HepG2 (cell line): ENCODE measurements around the gene CD1D. TPM values are rescaled to one million over a fixed set of nuclear protein-coding genes. Genes with fewer than 3 reads are reported as not detected.

Experiments
- ATAC-seq: fragments of 200-7000 bp; cut with Tn5 transposase; 3 replicates; pipeline ENCODE4 v1.9.1; 2020; ENCODE audit warnings: mild to moderate bottlenecking, moderate library complexity
- Bru-seq: library from RNA; stranded (reverse); fragments of 400-500 nt; gene quantifications from one replicate; lab custom pipeline; 2021; lab: Mats Ljungman, UMichigan
- BruChase-seq, 2 experiments: library from RNA; stranded (reverse); fragments of 400-500 nt; gene quantifications; one replicate each; lab custom pipeline; 2021; lab: Mats Ljungman, UMichigan
- BruUV-seq: library from RNA; stranded (reverse); fragments of 400-500 nt; replicated peaks from 2 replicates; lab custom pipeline; 2021; lab: Mats Ljungman, UMichigan
- CTCF ChIA-PET: fragments of 300-600 bp; formaldehyde crosslinking; extraction: SDS; loops from one replicate; lab custom pipeline; 2021; ENCODE audit warnings: low total read pairs, inconsistent platforms, low intra/inter-chr PET ratio; lab: Yijun Ruan, JAX
- POLR2A ChIA-PET: fragments of 350-600 bp; sonication (Branson Sonifier 250); formaldehyde crosslinking; loops from one replicate; lab custom pipeline; 2020; ENCODE audit warnings: antibody characterized with exemption, inconsistent platforms; lab: Yijun Ruan, JAX
- DNase-seq: peaks from one replicate; pipeline ENCODE4 v3.0.0-alpha.2; 2015; ENCODE audit warnings: low spot score
- FAIRE-seq: peaks from 3 replicates; lab custom pipeline; 2011; peaks lifted over from hg19 to GRCh38; lab: Jason Lieb, UNC
- H2AFZ ChIP-seq: one replicate; pipeline ENCODE4 v1.6.1; 2011; ENCODE audit warnings: low read length, inconsistent platforms
- H3K27ac ChIP-seq: fragments of 300-600 bp; 3 replicates; pipeline ENCODE4 v1.8.0; 2011; ENCODE audit warnings: mixed run types, mild to moderate bottlenecking, mixed read lengths, low read length, inconsistent platforms; ENCODE audit not compliant: insufficient read depth; ENCODE audit errors: extremely low read length
- H3K27me3 ChIP-seq, 2 experiments: fragments of 200-600 bp in 1 of 2; 2 replicates in 1 of 2; 3 replicates in 1 of 2; pipeline versions ENCODE4 v1.6.0 to v1.8.0; 2011; ENCODE audit warnings: low read length in 2 of 2, mild to moderate bottlenecking in 2 of 2, moderate library complexity in 2 of 2, inconsistent platforms in 1 of 2; ENCODE audit not compliant: insufficient read depth in 2 of 2, control insufficient read depth in 1 of 2
- H3K36me3 ChIP-seq, 2 experiments: fragments of 200-600 bp in 1 of 2; replicated peaks in 1 of 2; 2 replicates in 1 of 2; 3 replicates in 1 of 2; pipeline versions ENCODE4 v1.5.1 to v1.8.0; 2011; ENCODE audit warnings: low read length in 2 of 2, inconsistent platforms in 1 of 2; ENCODE audit not compliant: insufficient read depth in 2 of 2, control insufficient read depth in 1 of 2
- H3K4me1 ChIP-seq: 2 replicates; pipeline ENCODE4 v1.5.1; 2012; ENCODE audit warnings: low read length, inconsistent platforms; ENCODE audit not compliant: insufficient read depth
- H3K4me2 ChIP-seq: 2 replicates; pipeline ENCODE4 v1.6.0; 2011; ENCODE audit warnings: low read depth, low read length, inconsistent platforms
- H3K4me3 ChIP-seq, 3 experiments: fragments of 200-600 bp in 1 of 3; sonication (generic), shearing (Covaris generic) in 1 of 3; replicated peaks in 1 of 3; 2 replicates each; pipeline ENCODE4 v1.5.1; 2011 to 2016; ENCODE audit warnings: low read length in 3 of 3, inconsistent platforms in 2 of 3, low read depth in 2 of 3, mild to moderate bottlenecking in 2 of 3, control low read depth in 1 of 3, mixed read lengths in 1 of 3; ENCODE audit not compliant: insufficient read depth in 1 of 3
- H3K79me2 ChIP-seq: one replicate; pipeline ENCODE4 v1.6.1; 2011; ENCODE audit warnings: low read length, inconsistent platforms; ENCODE audit not compliant: insufficient read depth
- H3K9ac ChIP-seq: 2 replicates; pipeline ENCODE4 v1.6.0; 2011; ENCODE audit warnings: mild to moderate bottlenecking, low read depth, low read length, inconsistent platforms; ENCODE audit not compliant: insufficient read depth
- H3K9me3 ChIP-seq: 2 replicates; pipeline ENCODE4 v1.5.1; 2012; ENCODE audit warnings: mild to moderate bottlenecking, low read length
- H4K20me1 ChIP-seq: 2 replicates; pipeline ENCODE4 v1.6.0; 2011; ENCODE audit warnings: inconsistent platforms, mild to moderate bottlenecking, low read length, moderate library complexity; ENCODE audit not compliant: insufficient read depth
- ELF3 ChIP-seq: IDR thresholded peaks from 2 replicates; pipeline ENCODE4 v1.6.1; 2016; ENCODE audit warnings: missing genetic modification reagents, missing compliant biosample characterization
- ELK4 ChIP-seq: sonication (generic); formaldehyde crosslinking; IDR thresholded peaks from 2 replicates; pipeline ENCODE4 v1.9.0; 2021; ENCODE audit warnings: missing genetic modification reagents, borderline replicate concordance
- EZH2 ChIP-seq: conservative IDR thresholded peaks from 2 replicates; pipeline ENCODE4 v1.6.1; 2012; ENCODE audit warnings: mild to moderate bottlenecking, low read depth, low read length, moderate library complexity
- FOXC1 ChIP-seq: sonication (generic); formaldehyde crosslinking; IDR thresholded peaks from 2 replicates; pipeline ENCODE4 v1.8.0; 2022; ENCODE audit warnings: mild to moderate bottlenecking, missing genetic modification reagents, borderline replicate concordance
- GABPB1 ChIP-seq: IDR thresholded peaks from 2 replicates; pipeline ENCODE4 v1.6.1; 2016; ENCODE audit warnings: mild to moderate bottlenecking, missing genetic modification reagents, moderate library complexity, missing compliant biosample characterization
- HNRNPLL ChIP-seq: fragments of 200-400 bp; formaldehyde crosslinking; IDR thresholded peaks from 2 replicates; pipeline ENCODE4 v1.6.1; 2017; ENCODE audit warnings: mild to moderate bottlenecking, low read depth, low read length; ENCODE audit not compliant: poor library complexity, severe bottlenecking
- ZNF800 ChIP-seq: sonication (generic); formaldehyde crosslinking; IDR thresholded peaks from 2 replicates; pipeline ENCODE4 v1.4.0; 2020; ENCODE audit warnings: missing genetic modification reagents
- WGBS: methylation state at CpG from one replicate; pipeline ENCODE4 v1.1.6; 2017; ENCODE audit warnings: low lambda C conversion rate; 5-methylcytosine and 5-hydroxymethylcytosine counted together
- in situ Hi-C: cut with HindIII; loops from 2 replicates; pipeline ENCODE4 v1.10.0; 2017; ENCODE audit warnings: low pct_unique_long_range_greater_than_20kb; ENCODE audit not compliant: extremely low pct_ligation_motif_present
- intact Hi-C: fragments of 100-400 bp; cut with micrococcal nuclease; formaldehyde crosslinking; loops from one replicate; pipeline ENCODE4 v1.10.0; 2022; ENCODE audit not compliant: unreplicated experiment
- long read RNA-seq, 2 experiments: library from RNA in 1 of 2; library from polyadenylated mRNA in 1 of 2; stranded (forward) in 1 of 2; unstranded in 1 of 2; transcript quantifications; one replicate each; pipeline ENCODE4 v2.0.0, GENCODE V29; 2019 to 2022
- polyA minus RNA-seq, 3 experiments: library from RNA; depleted of rRNA, polyadenylated mRNA; stranded (reverse); fragments of >200 nt; gene quantifications; 2 replicates each; pipeline ENCODE4 v1.2.3, GENCODE V29; 2011; ENCODE audit warnings: low replicate concordance in 1 of 3
- polyA plus RNA-seq, 8 experiments: library from polyadenylated mRNA; depleted of rRNA in 3 of 8; stranded (reverse) in 7 of 8; unstranded in 1 of 8; fragments of >200 nt; fragmentation: Illumina TruSeq in 4 of 8; extraction: Trizol in 4 of 8; gene quantifications; 2 replicates each; pipeline versions ENCODE4 v1.2.1 to v1.2.3, GENCODE V29; 2011 to 2016; ENCODE audit warnings: low read depth in 4 of 8, missing spikeins in 1 of 8, mixed read lengths in 1 of 8; ENCODE audit not compliant: insufficient read depth in 1 of 8
- total RNA-seq, 5 experiments: library from RNA; depleted of rRNA; stranded (reverse); fragments of >200 nt; fragmentation: Illumina TruSeq; extraction: Trizol; gene quantifications; 2 replicates each; pipeline ENCODE4 v1.2.3, GENCODE V29; 2016; ENCODE audit warnings: low read depth in 1 of 5

Gene CD1D
- total RNA-seq (2016; rRNA removed; fragmentation: Illumina TruSeq; extraction: Trizol): not detected in 2 replicates
- not detected in 2 replicates for total RNA-seq (2016; cell fraction: cytosol; rRNA removed; fragmentation: Illumina TruSeq; extraction: Trizol; ENCODE audit: low read depth)
- not detected in 2 replicates for total RNA-seq (2016; cell fraction: insoluble cytoplasmic fraction; rRNA removed; fragmentation: Illumina TruSeq; extraction: Trizol)
- total RNA-seq (2016; cell fraction: membrane; rRNA removed; fragmentation: Illumina TruSeq; extraction: Trizol): not detected in 2 replicates
- not detected in 2 replicates for total RNA-seq (2016; cell fraction: nucleus; rRNA removed; fragmentation: Illumina TruSeq; extraction: Trizol)
- not detected in 2 replicates for polyA plus RNA-seq (2011; rRNA removed)
- polyA plus RNA-seq (2011; cell fraction: cytosol; rRNA removed): not detected in 2 replicates
- not detected in 2 replicates for polyA plus RNA-seq (2011; cell fraction: nucleus; rRNA removed)
- polyA plus RNA-seq (2012): not detected in 2 replicates
- polyA plus RNA-seq (2016; cell fraction: cytosol; fragmentation: Illumina TruSeq; extraction: Trizol; ENCODE audit: low read depth): not detected in 2 replicates
- not detected in 2 replicates for polyA plus RNA-seq (2016; cell fraction: insoluble cytoplasmic fraction; fragmentation: Illumina TruSeq; extraction: Trizol; ENCODE audit: low read depth)
- polyA plus RNA-seq (2016; cell fraction: membrane; fragmentation: Illumina TruSeq; extraction: Trizol; ENCODE audit: low read depth): not detected in 2 replicates
- polyA plus RNA-seq (2016; cell fraction: nucleus; fragmentation: Illumina TruSeq; extraction: Trizol; ENCODE audit: insufficient read depth, low read depth): not detected in 2 replicates
- polyA minus RNA-seq (2011; rRNA and poly(A)+ RNA removed; ENCODE audit: low replicate concordance): not detected in 2 replicates
- polyA minus RNA-seq (2011; cell fraction: cytosol; rRNA and poly(A)+ RNA removed): not detected in 2 replicates
- not detected in 2 replicates for polyA minus RNA-seq (2011; cell fraction: nucleus; rRNA and poly(A)+ RNA removed)
- Bru-seq, nascent RNA: not detected
- BruChase-seq, experiment 1, labeled RNA remaining after a 6-hour chase: not detected
- BruChase-seq, experiment 2, labeled RNA remaining after a 2-hour chase: not detected
- long read RNA-seq, experiment 1, partial matches to known transcripts: 1 of 1 reads
- long read RNA-seq, experiment 1, other reads (novel, unspliced or antisense): 0 of 1 reads
- long read RNA-seq, experiment 2: 0 reads

GRCh38 chr1:158180741-158181576, at the start of gene CD1D:
TSS of gene CD1D (plus strand) at chr1:158180895. CDS start at chr1:158181102, 207 bp downstream.
- intact Hi-C loops: no loop called here
- FAIRE-seq: no peak

More at GRCh38 chr1:158180741-158181576, at the start of gene CD1D:
- DNase-seq (no peak), ATAC-seq (peak; percentile 69)
- in situ Hi-C loops: loop anchor here (25.0 kb wide), 1 partner anchor 831 kb away; the partner anchor contains the start of gene IFI16
- no peaks in the 10 kb centered on the region for H3K36me3 ChIP-seq
- ChIA-PET POLR2A (no interaction called here), CTCF (no interaction called here)
- peaks cover 3 to 30% of the 10 kb centered on the region in 2 experiments for H3K27me3 ChIP-seq
- no peaks in the 10 kb centered on the region for H3K79me2 ChIP-seq
- TF ChIP-seq ELF3 (CRISPR knock-in tag) (no peak), GABPB1 (CRISPR knock-in tag) (peak; percentile 33; the same call in 1 of the 2 replicates), FOXC1 (CRISPR knock-in tag) (no peak), ZNF800 (CRISPR knock-in tag) (peak; percentile 66; the same call in 1 of the 2 replicates), ELK4 (CRISPR knock-in tag) (no peak), HNRNPLL (peak; percentile 19), EZH2 (0 out of 2 replicates have a peak, but pooled peaks have one; percentile 52)
- H3K27ac ChIP-seq: no peak within 1 kb of the TSS
- no peak within 1 kb of the TSS for H2AFZ ChIP-seq
- H3K9me3 ChIP-seq: no peaks in the 10 kb centered on the region
- no peaks in the 10 kb centered on the region for H4K20me1 ChIP-seq
- H3K4me1 ChIP-seq: no peaks in the 10 kb centered on the region
- H3K4me2 ChIP-seq: peak within 1 kb of the TSS; percentile 15; the same call in 1 of the 2 replicates
- no TSS peak for BruUV-seq
- H3K4me3 ChIP-seq: no peak within 1 kb of the TSS; a peak in 2 of 6 replicates
- H3K9ac ChIP-seq: no peak within 1 kb of the TSS
- WGBS: 4% methylated on average over 39 of the region's 63 CpGs
